ENCODE measurements around the gene KAZN.

Gene KAZN

DNA sequence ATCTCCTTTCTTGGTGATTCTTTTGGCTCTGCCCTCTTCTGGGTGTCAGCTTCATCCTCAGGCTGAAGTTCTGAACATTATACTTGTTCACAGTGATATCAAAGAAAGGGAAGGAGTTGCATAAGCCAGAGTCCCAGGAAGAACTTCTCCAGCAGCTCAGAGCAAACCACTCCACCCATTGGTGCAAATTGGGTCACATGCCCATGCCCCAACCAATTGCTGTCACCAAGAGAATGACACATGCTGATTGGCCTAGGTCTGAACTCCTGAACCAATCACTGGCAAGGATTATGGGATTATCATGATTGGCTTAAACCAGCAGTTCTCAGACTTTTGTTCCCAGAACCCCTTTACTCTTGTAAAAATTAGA is 298.6 kb downstream of the KAZN start:
- no peak for DNase-seq

DNA sequence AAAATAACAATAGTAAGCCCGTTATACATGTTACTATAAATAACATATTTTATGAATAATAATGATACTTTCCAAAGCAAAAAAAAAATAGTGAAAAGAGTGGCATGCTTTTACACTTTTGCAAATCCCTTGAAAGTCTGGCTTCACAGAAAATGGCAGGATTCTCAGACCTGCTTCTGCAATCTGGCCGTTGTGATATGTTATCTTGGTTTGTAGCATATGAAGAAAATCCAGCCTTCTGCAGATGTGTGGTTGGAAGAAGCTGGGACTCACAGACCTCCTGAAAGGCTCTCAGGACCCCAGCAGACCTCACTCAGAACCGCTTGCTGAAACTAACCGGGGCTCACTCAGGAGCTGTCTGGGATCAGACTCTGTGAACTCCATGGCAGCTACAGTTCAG is 299.1 kb downstream of the KAZN start:
- DNase-seq = no peak

DNA sequence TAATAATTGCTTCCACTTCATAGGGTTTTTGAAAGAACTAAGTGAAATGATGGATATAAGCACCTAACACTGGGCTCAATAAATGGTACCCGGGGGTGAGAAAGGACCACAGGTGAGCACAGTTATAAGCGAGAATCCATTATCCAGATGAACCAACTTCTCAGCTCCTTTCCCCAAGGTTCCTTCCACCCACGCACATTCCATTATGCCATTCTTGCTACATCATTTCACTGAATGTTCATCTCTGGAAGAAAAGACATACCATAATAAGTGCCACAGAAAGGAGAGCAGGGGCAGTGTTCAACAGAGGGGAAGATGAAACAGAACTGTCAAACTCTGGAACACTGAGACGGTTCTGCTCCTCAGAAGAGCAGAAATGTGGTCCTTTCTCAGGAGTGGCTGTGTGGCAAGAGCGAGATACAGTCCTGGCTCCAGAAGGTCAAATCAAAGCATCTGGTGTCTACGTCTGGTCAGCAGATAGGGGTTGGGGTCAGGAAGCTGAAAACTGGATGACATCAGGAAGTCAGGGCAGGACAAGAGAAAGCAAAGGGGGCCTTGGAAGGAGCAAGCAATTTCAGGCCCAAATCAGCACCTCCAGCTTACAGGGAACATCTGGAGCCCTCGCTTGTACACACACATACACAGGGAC is 299.6 kb downstream of the KAZN start:
- no peak for DNase-seq

DNA sequence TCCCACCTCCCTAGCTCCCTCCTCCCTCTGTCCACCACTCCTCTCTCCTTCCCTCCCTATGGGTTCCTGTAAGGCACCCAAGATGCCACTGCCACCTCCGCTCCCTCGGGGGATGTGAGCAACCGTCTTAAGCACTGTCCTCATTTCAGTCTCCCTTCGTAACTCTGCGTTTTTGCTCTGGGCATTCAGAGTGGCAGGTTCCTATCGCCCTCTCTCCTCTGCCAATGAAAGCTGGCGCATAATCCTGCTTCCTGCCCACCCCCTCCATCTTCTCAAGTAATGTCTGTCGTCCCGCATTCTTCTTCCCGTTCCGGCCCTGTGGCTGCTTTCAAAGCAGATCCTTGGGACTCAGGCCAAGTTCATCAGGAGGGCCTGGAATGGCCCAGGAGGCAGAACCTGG is 301.2 kb downstream of the KAZN start:
- no peak for DNase-seq

DNA sequence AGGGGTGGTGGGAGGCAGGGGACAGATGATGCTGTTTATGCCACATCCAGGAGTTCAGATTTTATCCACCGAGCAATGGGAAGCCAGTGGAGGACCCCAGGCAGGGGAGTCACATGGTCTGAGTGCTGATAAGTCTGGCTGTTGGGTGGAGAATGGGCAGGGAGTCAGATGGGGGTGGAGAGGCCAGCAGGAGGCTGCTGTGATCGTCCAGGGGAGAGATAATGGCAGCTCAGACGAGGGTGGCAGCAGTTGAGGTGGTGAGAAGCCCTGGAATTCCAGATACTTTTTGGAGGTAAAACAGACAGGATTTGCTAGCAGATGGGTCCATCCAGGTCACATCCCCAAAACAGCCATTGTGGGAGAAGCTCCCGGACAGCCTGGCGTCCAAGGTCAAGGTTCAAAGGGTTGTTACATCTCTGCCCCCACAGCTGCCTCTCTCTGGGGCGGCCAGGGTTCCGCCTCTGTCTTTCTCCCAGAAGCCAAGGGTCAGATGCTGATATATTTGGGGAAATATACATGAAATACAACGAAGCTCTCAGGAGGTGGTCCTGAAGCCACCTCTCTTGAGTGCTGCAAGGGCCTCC is 303.0 kb downstream of the KAZN start:
- DNase-seq = no peak

DNA sequence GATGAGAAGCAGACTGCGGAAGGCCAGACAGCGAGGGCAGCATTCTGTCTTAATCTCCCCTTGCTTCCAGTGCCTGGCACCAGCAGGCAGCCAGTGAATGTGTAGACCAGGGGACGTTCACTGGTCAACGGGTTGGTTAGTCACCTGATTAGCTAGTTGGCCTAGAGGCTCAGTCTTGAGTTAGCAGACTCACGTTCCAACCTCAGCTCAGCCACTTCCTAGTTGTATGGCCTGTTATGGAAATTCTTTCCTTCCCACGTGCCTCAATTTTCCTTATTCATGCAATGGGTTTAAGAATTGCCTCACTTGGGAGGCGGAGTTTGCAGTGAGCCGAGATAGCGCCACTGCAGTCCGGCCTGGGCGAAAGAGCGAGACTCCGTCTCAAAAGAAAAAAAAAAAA is 305.4 kb downstream of the KAZN start:
- no peak for DNase-seq

DNA sequence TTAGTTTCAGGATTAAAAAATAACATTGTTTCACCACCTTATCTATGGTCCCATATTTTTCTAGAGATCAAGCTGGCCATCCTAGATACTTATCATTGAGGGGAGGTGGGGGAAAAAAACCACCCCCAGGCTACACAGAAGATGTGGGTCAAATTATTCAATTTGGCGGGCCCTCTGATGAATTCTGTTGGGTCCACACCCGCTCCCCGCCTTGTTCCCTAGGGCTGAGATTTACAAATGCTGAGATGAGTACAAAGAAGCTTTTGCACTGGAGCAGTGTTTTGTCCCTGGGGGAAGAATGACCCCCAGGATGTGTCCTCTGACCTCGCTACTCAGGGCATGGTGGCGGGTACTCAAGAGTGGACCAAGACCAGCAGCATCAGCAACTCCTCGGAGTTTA is 308.2 kb downstream of the KAZN start:
- no peak for DNase-seq

DNA sequence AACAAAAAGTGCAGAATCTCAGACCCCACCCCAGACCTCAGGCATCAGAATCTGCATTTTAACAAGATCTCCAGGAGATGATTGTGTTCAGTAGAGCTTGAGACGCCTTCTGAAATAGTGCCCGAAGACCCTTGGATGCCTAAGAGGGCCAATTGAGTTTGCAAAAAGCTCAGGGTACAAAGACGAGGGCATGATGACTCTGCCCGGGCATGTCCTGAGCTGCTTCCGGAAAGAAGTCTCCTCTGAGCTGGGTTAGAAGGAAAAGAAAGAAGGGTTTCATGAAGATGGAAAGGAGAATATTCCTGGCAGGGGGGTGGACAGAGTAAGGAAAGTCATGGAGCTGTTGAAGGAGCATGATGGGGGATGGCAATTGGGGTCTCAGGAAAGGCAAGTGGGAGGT is 308.9 kb downstream of the KAZN start:
- no peak for DNase-seq

DNA sequence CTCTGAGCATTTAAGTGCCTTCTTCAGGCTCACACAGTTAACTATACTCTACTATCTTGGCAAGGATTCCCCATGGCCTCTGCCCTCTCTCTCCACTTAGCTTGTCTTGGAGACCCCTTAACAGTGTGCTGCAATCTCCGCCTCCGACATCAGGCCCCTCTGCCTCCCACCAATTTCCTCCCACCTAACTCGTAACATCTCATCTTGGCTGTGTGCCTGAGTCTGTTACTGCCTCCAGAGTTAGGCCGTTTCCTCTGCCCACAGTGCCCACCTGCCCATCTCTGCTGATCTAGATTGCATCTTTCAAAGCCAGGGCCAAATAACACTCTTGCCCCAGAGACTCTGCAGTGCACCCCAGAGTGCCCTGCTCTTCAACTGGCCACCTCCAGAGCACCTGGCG is 310.8 kb downstream of the KAZN start:
- DNase-seq = no peak

DNA sequence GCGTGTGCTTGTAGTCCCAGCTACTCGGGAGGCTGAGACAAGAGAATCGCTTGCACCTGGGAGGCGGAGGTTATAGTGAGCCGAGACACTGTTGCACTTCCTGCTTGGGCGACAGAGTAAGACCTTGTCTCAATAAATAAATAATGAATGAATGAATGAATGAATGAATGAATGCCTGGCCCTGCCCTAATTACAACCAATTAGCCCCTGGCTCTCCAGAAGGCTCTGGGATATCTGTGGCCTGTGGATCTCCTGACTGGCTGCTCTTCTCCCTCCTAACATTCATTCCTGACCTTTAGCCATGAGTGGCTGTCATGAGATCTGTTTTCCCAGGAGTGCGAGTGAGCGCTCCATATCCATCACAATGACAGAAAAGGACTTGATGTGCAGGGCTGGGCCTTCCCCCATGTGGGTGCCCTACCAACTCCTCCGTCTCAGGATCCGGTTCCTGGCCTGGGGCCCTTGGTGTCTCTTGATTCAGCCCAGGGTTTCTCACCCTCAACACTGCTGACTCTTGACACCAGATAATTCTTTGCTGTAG is 311.5 kb downstream of the KAZN start:
- no peak for DNase-seq

DNA sequence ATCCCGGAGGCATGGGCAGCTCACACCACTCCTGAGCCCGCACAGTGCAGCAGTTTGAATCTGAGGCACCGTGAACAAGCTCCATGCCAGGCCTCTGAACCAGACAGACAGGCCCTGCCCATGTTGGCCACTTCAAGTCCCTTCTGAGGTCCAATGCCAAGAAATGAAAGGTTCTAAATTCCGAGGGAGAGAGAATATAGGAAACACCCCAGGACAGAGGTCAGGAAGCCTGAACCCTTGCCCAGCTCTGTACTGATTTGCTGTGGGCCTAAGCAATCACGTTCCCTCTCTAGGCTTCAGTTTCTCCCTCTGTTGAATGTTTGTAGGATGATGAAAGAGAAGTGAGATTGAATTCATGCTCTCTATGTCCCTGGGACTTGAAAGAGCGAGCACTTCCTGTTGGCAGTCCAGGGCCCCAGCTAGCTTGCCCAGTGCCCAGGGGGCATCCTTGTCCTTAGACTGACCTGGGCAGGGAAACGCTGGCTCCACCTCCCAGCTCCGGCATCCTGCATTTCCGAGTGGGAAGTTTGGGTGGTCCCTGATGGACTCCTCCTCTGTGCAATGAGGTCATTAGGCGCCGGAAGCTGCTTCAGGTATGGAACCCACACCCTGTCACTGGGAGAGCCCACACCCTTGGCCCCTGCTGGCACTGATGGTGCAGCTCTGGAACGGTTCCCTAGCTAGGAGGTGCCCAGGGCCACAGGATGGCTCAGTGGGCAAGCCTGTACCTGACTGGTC is 312.7 kb downstream of the KAZN start:
- no peak for DNase-seq

DNA sequence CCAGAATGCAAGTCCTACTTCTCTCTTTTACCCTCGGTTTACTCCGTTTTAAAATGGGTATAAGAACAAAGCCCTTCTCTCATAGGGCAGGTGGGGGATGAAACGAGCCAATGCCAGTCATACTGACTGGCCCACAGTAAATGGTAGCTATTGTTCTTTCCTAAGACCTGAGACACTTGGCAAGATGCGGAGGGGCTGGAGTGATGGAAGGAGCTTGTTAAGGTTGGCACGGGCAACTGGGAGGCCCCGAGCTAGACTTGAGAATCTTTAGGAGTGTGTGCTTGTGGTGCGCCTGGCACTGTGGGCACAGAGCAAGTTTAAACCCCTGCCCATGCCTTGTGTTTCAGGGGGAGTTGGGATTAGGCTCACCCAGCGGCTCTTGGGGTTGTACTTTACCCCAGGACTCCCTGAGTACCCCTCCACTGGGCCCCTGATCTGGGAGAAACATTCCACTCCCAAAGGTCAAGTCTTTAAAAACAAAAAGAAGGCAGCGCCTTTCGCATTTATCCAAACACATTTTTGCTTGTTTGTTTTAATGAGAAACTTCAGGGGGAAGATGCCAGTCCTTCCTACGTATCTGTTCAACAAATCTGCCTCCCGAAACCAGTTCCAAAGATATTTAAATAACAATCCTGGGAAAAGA is 314.5 kb downstream of the KAZN start:
- DNase-seq = no peak

DNA sequence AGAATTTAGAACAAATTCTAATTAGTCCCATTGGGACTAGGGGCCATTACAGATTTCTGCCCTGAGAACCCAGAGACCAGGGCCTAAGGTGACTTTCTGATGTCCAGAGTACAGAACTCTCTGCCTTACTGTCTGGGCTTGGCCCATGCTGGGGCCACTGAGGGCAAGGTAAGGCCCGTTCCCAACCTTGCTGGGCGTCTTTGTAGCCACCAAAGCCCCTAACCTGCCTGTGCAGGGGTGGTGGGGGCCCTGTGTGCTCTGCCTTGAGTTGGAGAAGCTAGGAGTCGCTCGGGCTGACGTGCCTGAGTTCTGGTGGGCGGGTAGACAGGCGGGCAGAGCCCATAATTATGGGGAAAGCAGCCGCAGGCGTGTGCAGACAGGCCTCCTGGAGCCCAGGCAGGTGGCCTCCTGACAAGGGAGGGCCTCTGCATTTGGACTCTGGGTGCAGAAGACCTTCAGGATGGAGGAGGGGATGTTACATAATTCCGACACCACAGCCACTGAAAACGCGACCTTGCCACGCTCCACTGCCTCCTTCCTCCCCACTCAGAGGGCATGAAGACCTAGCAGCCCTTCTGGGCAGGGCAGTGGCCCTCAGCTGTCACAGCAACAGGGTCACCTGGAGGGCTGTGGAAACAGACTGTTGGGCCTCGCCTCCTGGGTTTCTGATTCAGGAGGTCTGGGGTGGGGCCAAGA is 315.1 kb downstream of the KAZN start:
- DNase-seq = peak; percentile 37

DNA sequence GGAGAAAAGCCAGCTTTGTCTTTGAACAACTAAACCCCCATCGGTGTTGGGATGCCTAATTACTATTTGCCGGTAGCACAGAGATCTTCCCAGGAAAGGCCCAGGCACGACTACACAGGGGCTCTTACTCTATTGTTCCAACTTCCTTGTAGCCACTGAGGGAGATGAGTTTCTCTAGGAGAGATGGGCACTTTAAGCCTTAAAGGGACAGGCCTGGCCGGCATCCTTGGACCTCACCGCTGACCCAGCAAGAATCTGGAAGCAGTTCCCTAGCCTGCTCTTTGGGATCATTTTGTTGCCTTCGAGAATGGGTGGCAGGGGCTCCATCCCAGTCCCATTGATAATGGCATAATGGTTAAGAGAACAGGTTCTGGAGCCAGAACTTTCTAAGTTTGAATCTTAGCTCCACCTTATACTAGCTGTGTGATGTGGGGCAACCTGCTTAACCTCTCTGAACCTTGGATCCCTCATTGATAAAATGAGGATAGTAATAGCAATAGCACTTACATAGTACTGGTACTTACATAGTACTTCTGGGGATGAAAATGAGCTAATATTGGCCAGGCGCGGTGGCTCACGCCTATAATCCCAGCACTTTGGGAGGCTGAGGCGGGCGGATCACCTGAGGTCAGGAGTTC is 316.0 kb downstream of the KAZN start:
- DNase-seq = no peak

DNA sequence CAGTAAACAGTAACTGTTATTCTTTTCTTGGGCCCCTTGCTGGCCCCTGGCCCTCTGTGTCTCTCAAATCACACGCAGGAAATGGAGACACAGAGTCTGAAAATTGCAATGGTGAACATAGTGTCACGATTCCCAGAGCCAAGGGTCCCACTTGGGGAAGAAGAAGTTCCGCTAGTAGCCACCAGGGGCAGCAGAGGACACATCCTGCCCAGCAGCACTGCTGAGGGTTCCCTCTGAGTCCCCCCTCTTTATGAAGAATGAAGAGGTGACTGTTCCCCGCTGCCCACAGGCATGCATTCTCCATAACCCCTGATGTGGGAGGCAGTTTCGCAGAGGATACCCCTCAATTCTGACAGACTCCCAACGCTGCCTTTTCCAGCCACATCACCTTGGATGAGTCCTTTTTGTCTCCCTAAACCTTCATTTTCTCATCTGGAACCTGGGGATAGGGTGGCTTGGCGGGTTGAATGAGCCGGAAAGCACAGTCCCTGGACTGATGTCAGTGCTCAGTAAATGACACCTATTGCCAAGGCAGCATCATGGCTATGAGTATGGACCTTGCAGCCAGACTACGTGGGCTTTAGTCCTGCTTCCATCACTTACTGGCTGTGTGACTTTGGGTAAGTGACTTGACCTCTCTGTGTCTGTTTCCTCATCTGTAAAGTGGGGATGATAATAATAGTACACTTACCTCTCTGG is 317.0 kb downstream of the KAZN start:
- no peak for DNase-seq

DNA sequence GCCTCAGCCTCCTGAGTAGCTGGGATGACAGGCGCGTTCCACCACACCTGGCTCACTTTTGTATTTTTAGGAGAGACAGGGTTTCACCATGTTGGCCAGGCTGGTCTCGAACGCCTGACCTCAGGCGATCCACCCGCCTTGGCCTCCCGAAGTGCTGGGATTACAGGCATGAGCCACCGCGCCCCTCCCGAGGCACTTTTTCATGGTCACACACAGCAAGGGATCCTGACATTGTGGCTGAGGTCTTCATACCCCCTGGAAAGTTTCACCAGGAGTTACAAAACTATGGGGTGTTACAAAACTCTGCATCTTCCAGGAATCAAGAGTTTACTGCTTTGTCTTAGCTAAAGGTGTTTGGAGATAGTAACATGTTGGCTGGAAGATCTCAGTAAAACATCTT is 320.8 kb downstream of the KAZN start:
- DNase-seq = no peak

DNA sequence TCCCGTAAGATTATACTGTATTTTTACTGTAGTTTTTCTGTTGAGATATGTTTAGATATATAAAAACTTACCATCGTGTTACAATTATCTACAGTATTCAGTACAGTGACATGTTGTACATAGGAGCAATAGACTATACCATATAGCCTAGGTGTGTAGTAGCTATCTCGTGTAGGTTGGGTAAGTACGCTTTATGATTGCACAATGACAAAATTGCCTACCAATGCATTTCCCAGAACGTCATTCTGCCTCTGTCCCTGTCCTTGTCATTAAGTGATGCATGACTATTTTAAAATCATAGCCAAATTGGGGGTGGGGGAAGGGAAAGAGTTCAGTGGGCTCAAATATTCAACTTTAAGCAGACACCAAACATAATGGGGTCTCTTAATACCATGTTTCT is 321.3 kb downstream of the KAZN start:
- DNase-seq = no peak

DNA sequence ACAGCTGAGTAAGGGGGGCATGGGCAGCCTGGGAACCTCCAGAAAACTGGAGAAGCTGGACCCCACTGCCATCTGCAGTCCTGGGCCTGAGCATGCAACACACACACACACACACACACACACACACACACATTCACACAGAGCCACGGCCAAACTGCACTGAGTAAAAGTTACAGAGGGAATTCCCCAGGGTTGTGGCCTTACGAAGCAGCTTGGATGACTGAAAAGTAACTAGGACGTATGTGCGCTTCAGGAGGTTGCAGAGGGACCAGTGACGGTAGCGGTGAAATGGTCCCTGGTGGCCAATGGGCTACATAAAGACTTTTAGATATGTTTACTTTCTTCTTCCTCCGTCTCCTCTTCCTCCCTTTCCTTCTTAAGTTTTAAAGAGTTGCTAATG is 322.6 kb downstream of the KAZN start:
- DNase-seq = no peak

DNA sequence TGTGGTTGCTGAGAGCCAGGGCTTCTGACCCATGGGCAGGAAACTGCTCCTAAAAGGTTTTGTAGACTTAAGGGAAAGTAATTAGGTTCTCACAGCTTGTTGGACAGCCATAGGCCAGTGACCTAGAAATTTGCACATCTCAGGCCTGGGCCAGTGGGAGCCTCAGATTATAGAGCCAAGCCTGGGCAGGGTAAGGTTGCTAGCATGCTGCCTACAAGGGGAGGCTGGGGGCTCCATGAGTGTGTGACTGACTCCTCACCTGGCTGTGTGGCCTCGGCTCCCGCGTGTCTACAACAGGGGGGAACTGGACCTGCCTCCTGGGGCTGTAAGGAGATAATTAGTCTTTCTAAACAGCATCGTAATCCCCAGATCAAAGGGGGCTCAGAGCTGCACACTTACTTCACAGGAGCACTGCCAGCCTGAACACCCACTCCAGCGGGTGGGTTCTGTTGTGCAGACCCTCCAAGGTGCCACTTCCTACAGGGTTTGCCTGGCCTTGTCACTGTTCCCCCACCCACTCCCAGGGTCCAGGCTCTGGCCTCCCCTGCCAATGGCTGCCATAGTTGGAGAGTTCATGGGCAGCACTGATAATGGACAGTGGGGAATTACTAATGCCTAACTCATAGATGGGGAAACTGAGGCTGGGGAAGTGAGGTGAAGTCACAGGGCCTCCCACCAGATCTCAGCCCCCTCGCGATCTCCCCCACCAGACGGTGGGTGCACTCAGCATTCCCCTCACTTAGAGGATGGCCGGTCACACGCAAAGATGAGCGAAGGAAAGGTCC is 324.6 kb downstream of the KAZN start:
- no peak for DNase-seq

DNA sequence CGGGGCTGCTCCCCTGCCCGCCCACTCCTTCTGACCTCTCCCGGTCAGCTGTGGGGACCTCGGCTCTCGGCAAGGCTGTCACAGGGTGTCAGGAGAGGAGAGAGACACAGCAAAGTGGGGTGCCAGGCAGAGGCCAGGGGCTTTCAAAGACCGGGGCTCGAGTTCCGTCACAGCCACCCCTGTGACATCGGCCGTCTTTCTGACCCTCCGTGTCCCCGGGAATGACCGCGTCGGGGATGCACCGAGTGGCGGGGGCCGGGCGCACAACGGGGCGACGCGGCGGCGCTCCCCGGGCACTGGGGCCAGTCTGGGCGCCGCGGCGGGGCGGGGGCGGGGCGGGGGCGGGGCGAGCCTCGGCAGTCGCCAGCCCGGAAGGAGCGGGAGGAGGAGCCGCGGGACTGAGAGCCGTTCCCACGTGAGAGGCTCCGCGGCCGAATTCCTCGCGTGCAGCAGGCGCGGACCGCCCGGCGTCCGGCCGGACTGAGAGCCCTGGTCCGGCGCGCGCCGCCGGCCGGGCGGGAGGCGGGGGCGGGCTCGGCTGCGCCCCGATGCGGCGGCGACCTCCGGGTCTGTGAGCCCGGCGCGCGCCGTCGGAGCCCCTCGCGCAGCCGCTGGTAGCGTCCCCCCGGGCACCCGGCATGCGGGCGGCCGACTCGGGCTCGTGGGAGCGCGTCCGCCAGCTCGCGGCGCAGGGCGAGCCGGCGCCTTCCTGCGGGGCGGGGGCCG is 325.4 kb downstream of the KAZN start:
- DNase-seq = no peak
